Testis (tissue), 2 donors: Measurements from ENCODE around the gene RIMBP2.

Source experiments
- POLR2A ChIP-seq: fragments of 450-650 bp; IDR thresholded peaks from one replicate; pipeline ENCODE4 v1.6.1; 2017; ENCODE audit warnings: antibody characterized with exemption, mild to moderate bottlenecking, moderate library complexity
- TF ChIP-seq, protein P1 (sequence below), 3 experiments: fragments of 450-650 bp in 2 of 3; fragments of 200-600 bp in 1 of 3; sonication (generic) in 1 of 3; IDR thresholded peaks; one replicate each; pipeline ENCODE4 v1.5.1; 2016 to 2019; ENCODE audit warnings: antibody characterized with exemption in 3 of 3, mild to moderate bottlenecking in 2 of 3, moderate library complexity in 1 of 3

- TF ChIP-seq, protein P1, sequence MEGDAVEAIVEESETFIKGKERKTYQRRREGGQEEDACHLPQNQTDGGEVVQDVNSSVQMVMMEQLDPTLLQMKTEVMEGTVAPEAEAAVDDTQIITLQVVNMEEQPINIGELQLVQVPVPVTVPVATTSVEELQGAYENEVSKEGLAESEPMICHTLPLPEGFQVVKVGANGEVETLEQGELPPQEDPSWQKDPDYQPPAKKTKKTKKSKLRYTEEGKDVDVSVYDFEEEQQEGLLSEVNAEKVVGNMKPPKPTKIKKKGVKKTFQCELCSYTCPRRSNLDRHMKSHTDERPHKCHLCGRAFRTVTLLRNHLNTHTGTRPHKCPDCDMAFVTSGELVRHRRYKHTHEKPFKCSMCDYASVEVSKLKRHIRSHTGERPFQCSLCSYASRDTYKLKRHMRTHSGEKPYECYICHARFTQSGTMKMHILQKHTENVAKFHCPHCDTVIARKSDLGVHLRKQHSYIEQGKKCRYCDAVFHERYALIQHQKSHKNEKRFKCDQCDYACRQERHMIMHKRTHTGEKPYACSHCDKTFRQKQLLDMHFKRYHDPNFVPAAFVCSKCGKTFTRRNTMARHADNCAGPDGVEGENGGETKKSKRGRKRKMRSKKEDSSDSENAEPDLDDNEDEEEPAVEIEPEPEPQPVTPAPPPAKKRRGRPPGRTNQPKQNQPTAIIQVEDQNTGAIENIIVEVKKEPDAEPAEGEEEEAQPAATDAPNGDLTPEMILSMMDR (IDR thresholded peaks at IDR 0.05) = no peak
- no peak for TF ChIP-seq POLR2A
Observed at GRCh38 chr12:130364578-130364977, 351.5 kb downstream of the RIMBP2 start.
